Breast epithelium (tissue), 3 donors: ENCODE measurements around the gene QDPR.

Experiments
- POLR2A ChIP-seq: fragments of 450-650 bp; IDR thresholded peaks from one replicate; pipeline ENCODE4 v1.6.1; 2016; ENCODE audit warnings: antibody characterized with exemption, mild to moderate bottlenecking, moderate library complexity
- TF ChIP-seq, protein P1 (sequence below), 3 donors: fragments of 450-650 bp; IDR thresholded peaks; one replicate each; pipeline ENCODE4 v1.5.1; 2016 to 2017; ENCODE audit warnings: antibody characterized with exemption in 3 of 3, mild to moderate bottlenecking in 3 of 3, moderate library complexity in 3 of 3

DNA sequence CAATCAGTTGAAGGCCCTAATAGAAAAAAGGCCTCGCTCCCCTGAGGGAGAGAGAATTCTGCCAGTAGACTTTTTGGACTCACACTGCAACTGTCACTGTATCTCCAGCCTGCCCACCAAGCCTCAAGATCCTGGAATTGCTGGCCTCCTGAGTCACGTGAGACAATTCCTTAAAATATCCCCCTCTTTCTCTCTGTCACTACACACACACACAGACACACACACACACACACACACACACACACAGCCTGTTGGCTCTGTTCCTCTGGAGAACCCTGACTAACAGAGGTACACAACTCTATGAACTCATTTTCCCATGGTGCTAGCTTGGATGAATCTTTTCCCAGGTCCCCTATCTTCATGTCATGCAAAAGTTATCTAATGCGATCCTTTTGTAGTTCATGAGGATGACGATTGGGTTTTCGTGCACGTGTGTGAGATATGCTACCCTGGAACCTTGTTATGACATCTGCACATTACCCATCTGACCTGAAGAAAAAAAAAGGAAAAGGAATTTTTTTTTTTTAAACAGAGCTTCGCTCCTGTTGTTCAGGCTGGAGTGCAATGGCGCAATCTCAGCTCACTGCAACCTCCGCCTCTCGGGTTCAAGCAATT is 16.8 kb upstream of the QDPR start:
- TF ChIP-seq, protein P1, sequence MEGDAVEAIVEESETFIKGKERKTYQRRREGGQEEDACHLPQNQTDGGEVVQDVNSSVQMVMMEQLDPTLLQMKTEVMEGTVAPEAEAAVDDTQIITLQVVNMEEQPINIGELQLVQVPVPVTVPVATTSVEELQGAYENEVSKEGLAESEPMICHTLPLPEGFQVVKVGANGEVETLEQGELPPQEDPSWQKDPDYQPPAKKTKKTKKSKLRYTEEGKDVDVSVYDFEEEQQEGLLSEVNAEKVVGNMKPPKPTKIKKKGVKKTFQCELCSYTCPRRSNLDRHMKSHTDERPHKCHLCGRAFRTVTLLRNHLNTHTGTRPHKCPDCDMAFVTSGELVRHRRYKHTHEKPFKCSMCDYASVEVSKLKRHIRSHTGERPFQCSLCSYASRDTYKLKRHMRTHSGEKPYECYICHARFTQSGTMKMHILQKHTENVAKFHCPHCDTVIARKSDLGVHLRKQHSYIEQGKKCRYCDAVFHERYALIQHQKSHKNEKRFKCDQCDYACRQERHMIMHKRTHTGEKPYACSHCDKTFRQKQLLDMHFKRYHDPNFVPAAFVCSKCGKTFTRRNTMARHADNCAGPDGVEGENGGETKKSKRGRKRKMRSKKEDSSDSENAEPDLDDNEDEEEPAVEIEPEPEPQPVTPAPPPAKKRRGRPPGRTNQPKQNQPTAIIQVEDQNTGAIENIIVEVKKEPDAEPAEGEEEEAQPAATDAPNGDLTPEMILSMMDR (IDR thresholded peaks at IDR 0.05), result no peak
- no peak for TF ChIP-seq POLR2A
